Superior temporal gyrus (tissue), 1 donor: Measurements from ENCODE around the gene IRX1.

Experiments used
- DNase-seq: peaks from one replicate; pipeline ENCODE4 v3.0.0-alpha.2; 2016; ENCODE audit errors: extremely low spot score

The IRX1 gene

GRCh38 chr5:3600106-3601060, 4.8 kb downstream of the IRX1 start:
- DNase-seq, result no peak

DNA sequence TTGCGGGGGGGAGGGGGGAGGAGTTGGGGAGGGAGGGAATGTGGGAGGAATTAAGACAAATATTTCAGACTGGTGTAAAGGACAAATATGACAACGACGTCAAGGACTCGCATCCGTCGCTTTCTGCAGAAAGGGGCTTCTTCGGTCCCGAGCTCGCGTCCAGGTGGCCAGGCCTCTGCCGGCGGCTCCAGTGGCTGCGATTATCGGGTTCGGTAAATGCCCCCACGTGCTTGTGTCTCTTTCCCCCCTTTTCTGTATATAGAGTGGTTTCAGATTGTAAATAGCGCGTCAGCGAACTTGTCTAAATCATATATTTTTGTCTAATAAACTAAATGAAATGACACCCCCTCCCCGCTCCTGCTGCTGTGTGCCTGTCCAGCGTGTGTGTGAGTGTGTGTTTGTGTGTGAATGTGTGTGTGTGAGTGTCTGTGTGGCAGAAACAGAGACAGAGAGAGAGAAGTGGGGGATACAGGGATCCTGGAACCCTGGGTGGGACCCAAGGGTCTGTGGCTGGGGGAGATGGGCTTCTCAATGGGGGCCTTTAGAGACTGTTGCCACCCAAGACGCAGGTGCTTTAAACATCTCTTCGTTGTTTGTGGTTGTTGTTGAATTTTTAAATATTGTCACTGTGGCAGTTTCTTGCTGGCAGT, 5.6 kb downstream of the IRX1 start:
- no peak for DNase-seq

DNA sequence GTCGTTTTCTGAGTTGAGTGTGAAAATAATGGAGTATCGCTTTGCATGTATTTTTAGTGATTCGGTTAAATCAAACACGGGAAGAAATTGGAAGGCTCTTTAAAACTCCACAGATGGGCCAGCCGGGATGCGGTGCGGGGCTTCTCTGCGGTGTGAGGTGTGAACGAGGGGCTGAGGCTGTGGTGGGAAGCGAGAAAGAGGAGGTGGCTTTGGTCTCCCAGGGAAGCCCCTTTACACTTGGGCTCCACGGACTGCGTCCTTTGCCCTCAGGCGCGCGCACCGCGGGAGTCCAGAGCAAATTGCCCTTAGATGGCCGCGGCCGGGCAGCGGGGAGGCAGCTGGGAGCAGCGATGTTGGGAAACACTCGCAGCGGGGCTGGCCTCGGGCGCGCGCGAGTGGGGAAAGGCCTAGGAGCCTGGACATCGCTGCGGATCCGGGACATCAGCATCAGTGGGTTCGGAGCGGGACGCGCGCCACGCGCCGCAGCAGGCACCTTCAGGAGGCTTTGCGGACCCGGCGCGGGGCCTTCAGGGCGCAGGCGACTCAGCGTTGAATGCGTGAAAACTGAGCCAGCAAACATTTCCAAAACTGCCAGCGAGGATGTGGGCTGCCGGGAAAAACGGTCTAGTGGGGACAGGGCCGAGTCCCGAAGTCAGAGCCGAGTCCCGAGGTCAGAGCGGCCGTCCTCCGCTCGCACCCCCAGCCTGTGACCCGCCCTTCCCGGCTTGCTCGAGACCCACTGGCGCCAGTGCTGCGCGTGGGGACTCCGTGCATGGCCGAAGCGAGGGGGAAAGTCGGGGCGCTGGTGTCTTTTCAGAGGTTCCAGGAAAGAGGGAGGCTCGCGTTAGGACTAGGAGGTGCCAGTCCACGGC, 6.5 kb downstream of the IRX1 start:
- no peak for DNase-seq

GRCh38 chr5:3602785-3603502, 7.3 kb downstream of the IRX1 start:
- peak; percentile 19 for DNase-seq

DNA sequence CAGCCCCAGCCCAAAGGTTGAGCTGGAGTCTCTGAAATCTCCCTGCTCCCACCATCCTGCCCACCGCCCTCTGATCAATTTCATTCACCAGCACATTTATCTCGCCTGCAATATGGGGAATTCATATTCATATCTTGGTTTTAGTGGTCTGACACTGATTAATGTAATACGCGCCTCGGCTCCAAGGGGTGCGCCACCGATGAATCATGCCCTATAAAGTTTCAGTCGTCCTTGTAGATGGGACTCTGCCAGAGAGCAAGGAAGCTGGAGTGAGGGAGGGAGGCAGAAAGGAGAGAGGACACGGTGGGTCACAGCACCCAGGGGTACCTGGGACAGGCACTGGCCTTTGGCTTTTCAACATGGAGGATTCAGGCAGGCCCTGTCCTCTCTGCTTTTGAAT, 8.9 kb downstream of the IRX1 start:
- no peak for DNase-seq

GRCh38 chr5:3605298-3606010, 9.8 kb downstream of the IRX1 start:
- DNase-seq, result no peak

- no peak for DNase-seq
Observed at GRCh38 chr5:3606121-3606831, 10.6 kb downstream of the IRX1 start.

DNA sequence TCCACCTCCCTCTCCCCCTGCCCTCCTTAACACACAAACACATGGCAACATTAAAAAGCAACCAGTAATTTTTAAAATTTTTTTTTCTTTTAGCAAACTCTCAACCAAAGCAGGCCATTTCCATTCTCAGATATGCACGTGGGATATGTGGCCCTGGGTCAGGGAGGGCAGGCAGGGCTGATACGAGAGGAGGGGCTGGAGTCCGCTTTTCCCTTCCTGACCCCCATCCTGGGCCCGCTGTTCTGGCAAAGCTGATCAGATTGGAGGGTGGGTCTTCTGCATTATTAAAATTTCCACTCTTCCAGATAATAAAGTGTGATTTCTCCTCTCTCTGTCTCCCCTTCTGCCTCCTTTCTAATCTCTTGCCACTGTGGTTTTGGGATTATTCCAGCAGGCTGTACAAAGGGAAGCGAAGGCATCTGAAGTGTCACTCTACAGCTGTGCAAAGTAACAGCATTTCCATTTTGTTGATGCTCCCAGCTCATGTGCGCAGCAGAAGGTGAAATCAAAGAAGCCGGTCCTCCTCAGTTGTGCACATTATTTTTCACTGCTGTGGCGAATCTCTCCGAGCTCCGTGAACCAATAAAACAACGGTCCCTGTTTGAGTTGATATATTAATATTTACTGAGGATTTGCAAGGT, 12.0 kb downstream of the IRX1 start:
- DNase-seq, result no peak

- DNase-seq, result no peak
Observed at GRCh38 chr5:3609120-3609681, 13.6 kb downstream of the IRX1 start.

GRCh38 chr5:3612591-3613042, 17.0 kb downstream of the IRX1 start:
- no peak for DNase-seq

GRCh38 chr5:3613726-3614125, 18.1 kb downstream of the IRX1 start:
- DNase-seq, result no peak

GRCh38 chr5:3615217-3615616, 19.6 kb downstream of the IRX1 start:
- DNase-seq, result no peak

GRCh38 chr5:3615829-3616228, 20.2 kb downstream of the IRX1 start:
- DNase-seq, result no peak

- no peak for DNase-seq
Observed at GRCh38 chr5:3619579-3619978, 23.9 kb downstream of the IRX1 start.

DNA sequence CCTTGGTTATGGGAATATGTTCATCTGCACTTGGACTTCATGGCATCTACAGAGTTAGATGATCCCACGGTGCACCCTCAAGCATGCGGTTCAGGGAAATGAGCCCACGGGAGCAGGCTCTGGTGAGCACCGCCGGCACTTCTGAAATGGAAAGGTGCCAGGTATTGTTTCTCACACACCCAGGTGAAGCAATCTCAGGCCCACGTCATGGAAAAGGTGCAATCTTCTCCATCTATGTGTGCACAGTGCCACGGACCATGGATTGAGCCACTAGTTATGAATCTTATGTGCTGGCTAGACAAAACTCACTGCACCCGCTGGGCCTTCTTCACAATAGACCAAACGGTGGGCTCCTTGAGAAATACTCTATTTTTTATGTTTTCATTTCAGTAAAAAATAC, 27.3 kb downstream of the IRX1 start:
- no peak for DNase-seq

DNA sequence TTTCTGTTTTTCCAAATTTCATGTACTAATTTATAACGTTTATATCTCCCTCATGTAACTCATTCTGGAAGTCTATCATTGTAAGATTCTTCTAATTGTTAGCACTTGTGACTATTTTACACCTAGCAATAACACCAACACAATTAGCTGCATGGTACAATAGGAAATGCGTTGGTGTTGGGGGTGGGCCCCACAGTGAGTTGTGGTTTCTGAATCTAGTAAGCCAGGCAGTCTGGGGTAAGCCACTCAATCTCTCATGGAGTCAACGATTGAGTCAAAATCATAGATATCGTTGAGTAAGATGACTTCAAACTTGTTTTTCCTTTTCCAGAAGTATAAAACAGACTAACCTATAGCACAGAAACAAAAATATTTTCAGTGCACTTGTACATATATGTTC, 30.0 kb downstream of the IRX1 start:
- no peak for DNase-seq

GRCh38 chr5:3634061-3634460, 38.4 kb downstream of the IRX1 start:
- DNase-seq, result no peak

GRCh38 chr5:3639175-3639574, 43.5 kb downstream of the IRX1 start:
- DNase-seq, result no peak

GRCh38 chr5:3642231-3642630, 46.6 kb downstream of the IRX1 start:
- DNase-seq, result no peak
